WTC11 (cell line): Measurements from ENCODE around the gene GPR150.

Experiments
- ARID4B ChIP-seq: sonication (generic); formaldehyde crosslinking; IDR thresholded peaks from 2 replicates; pipeline ENCODE4 v1.8.0; 2023; ENCODE audit warnings: missing genetic modification reagents, mild to moderate bottlenecking, borderline replicate concordance
- E2F1 ChIP-seq: sonication (generic); formaldehyde crosslinking; IDR thresholded peaks from 2 replicates; pipeline ENCODE4 v1.8.0; 2022; ENCODE audit warnings: mild to moderate bottlenecking, missing genetic modification reagents
- EMX1 ChIP-seq: fragments of 250-450 bp; sonication (Bioruptor Pico); IDR thresholded peaks from 2 replicates; pipeline ENCODE4 v1.8.0; 2021; ENCODE audit warnings: mild to moderate bottlenecking
- GABPB1 ChIP-seq: sonication (generic); formaldehyde crosslinking; IDR thresholded peaks from 2 replicates; pipeline ENCODE4 v1.8.1; 2023; ENCODE audit warnings: mild to moderate bottlenecking, missing genetic modification reagents
- JUN ChIP-seq: sonication (generic); formaldehyde crosslinking; IDR thresholded peaks from 2 replicates; pipeline ENCODE4 v1.8.0; 2023; ENCODE audit warnings: mild to moderate bottlenecking, missing genetic modification reagents
- NFATC4 ChIP-seq: fragments of 250-450 bp; sonication (Bioruptor Pico); IDR thresholded peaks from 2 replicates; pipeline ENCODE4 v1.9.0; 2021; ENCODE audit warnings: mild to moderate bottlenecking
- NFE2L1 ChIP-seq: sonication (generic); formaldehyde crosslinking; IDR thresholded peaks from 2 replicates; pipeline ENCODE4 v1.8.1; 2023; ENCODE audit warnings: missing genetic modification reagents
- RELA ChIP-seq: sonication (generic); formaldehyde crosslinking; IDR thresholded peaks from 2 replicates; pipeline ENCODE4 v1.8.1; 2022; ENCODE audit warnings: missing genetic modification reagents, mild to moderate bottlenecking, borderline replicate concordance
- ZBTB43 ChIP-seq: sonication (generic); formaldehyde crosslinking; IDR thresholded peaks from 2 replicates; pipeline ENCODE4 v1.8.1; 2023; ENCODE audit warnings: mild to moderate bottlenecking, missing genetic modification reagents
- ZNF138 ChIP-seq: sonication (generic); formaldehyde crosslinking; conservative IDR thresholded peaks from 2 replicates; pipeline ENCODE4 v1.8.1; 2022; ENCODE audit warnings: mild to moderate bottlenecking, moderate library complexity, missing genetic modification reagents
- ZNF416 ChIP-seq: fragments of 250-450 bp; sonication (Bioruptor Pico); IDR thresholded peaks from 2 replicates; pipeline ENCODE4 v1.9.0; 2021; ENCODE audit warnings: mild to moderate bottlenecking, inconsistent platforms
- TF ChIP-seq, protein P1 (sequence below): fragments of 200-600 bp; IDR thresholded peaks from 2 replicates; pipeline ENCODE4 v1.8.0; 2022; ENCODE audit warnings: antibody characterized with exemption
- TF ChIP-seq, protein P2 (sequence below): sonication (generic); formaldehyde crosslinking; IDR thresholded peaks from 2 replicates; pipeline ENCODE4 v1.8.1; 2022; ENCODE audit warnings: low read depth, mild to moderate bottlenecking, moderate library complexity, missing genetic modification reagents, borderline replicate concordance
- TF ChIP-seq, protein P3 (sequence below): fragments of 250-450 bp; sonication (Bioruptor Pico); IDR thresholded peaks from 2 replicates; pipeline ENCODE4 v1.9.0; 2021; ENCODE audit warnings: mild to moderate bottlenecking

DNA sequence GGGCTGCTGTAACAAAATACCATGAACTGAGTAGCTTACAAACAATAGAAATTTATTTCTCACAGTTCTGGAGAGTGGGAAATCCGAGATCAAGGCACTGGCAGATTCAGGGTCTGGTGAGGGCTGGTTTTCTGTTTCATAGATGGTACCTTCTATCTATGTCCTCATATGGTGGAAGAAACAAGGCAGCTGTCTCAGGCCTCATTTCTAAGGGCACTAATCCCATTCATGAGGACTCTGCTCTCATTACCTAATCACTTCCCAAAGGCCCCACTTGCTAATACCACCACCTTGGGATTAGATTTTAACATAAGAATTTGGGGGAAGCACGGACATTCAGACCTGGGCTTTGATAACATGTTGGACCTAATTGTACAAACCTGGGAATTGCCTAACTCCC is 40.2 kb downstream of the GPR150 start:
- TF ChIP-seq ZBTB43 (CRISPR knock-in tag) (no peak), NFATC4 (no peak), RELA (CRISPR knock-in tag) (no peak), GABPB1 (CRISPR knock-in tag) (no peak), E2F1 (CRISPR knock-in tag) (no peak), ZNF416 (CRISPR knock-in tag) (no peak), NFE2L1 (no peak), ZNF138 (CRISPR knock-in tag) (no peak), ARID4B (CRISPR knock-in tag) (no peak), EMX1 (CRISPR knock-in tag) (no peak), JUN (CRISPR knock-in tag) (no peak)
- TF ChIP-seq, protein P1, sequence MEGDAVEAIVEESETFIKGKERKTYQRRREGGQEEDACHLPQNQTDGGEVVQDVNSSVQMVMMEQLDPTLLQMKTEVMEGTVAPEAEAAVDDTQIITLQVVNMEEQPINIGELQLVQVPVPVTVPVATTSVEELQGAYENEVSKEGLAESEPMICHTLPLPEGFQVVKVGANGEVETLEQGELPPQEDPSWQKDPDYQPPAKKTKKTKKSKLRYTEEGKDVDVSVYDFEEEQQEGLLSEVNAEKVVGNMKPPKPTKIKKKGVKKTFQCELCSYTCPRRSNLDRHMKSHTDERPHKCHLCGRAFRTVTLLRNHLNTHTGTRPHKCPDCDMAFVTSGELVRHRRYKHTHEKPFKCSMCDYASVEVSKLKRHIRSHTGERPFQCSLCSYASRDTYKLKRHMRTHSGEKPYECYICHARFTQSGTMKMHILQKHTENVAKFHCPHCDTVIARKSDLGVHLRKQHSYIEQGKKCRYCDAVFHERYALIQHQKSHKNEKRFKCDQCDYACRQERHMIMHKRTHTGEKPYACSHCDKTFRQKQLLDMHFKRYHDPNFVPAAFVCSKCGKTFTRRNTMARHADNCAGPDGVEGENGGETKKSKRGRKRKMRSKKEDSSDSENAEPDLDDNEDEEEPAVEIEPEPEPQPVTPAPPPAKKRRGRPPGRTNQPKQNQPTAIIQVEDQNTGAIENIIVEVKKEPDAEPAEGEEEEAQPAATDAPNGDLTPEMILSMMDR = no peak
- TF ChIP-seq, protein P2, sequence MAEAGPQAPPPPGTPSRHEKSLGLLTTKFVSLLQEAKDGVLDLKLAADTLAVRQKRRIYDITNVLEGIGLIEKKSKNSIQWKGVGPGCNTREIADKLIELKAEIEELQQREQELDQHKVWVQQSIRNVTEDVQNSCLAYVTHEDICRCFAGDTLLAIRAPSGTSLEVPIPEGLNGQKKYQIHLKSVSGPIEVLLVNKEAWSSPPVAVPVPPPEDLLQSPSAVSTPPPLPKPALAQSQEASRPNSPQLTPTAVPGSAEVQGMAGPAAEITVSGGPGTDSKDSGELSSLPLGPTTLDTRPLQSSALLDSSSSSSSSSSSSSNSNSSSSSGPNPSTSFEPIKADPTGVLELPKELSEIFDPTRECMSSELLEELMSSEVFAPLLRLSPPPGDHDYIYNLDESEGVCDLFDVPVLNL (CRISPR knock-in tag) = no peak
- TF ChIP-seq, protein P3, sequence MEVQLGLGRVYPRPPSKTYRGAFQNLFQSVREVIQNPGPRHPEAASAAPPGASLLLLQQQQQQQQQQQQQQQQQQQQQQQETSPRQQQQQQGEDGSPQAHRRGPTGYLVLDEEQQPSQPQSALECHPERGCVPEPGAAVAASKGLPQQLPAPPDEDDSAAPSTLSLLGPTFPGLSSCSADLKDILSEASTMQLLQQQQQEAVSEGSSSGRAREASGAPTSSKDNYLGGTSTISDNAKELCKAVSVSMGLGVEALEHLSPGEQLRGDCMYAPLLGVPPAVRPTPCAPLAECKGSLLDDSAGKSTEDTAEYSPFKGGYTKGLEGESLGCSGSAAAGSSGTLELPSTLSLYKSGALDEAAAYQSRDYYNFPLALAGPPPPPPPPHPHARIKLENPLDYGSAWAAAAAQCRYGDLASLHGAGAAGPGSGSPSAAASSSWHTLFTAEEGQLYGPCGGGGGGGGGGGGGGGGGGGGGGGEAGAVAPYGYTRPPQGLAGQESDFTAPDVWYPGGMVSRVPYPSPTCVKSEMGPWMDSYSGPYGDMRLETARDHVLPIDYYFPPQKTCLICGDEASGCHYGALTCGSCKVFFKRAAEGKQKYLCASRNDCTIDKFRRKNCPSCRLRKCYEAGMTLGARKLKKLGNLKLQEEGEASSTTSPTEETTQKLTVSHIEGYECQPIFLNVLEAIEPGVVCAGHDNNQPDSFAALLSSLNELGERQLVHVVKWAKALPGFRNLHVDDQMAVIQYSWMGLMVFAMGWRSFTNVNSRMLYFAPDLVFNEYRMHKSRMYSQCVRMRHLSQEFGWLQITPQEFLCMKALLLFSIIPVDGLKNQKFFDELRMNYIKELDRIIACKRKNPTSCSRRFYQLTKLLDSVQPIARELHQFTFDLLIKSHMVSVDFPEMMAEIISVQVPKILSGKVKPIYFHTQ (CRISPR knock-in tag) = no peak
